K562 (cell line): ENCODE results near the gene MED29. TPM values are rescaled to one million over a fixed set of nuclear protein-coding genes. Genes with fewer than 3 reads are reported as not detected.

Experiments
- ARID1B ChIP-seq: fragments of 450-650 bp; IDR thresholded peaks from 2 replicates; pipeline ENCODE4 v1.6.1; 2016; ENCODE audit warnings: antibody characterized with exemption, mild to moderate bottlenecking, inconsistent platforms
- CXXC5 ChIP-seq: fragments of 250-450 bp; sonication (Bioruptor Pico); IDR thresholded peaks from 2 replicates; pipeline ENCODE4 v1.8.0; 2022; ENCODE audit warnings: inconsistent platforms, mild to moderate bottlenecking, moderate library complexity
- E2F5 ChIP-seq: sonication (generic); formaldehyde crosslinking; IDR thresholded peaks from 2 replicates; pipeline ENCODE4 v1.8.0; 2022; ENCODE audit warnings: mild to moderate bottlenecking, missing genetic modification reagents
- ETV1 ChIP-seq: fragments of 450-650 bp; conservative IDR thresholded peaks from 2 replicates; pipeline ENCODE4 v1.6.1; 2016; ENCODE audit warnings: missing genetic modification characterization, control low read depth, low read depth, missing compliant biosample characterization
- ETV6 ChIP-seq, 3 experiments: fragments of 150-350 bp in 1 of 3; sonication (generic) in 1 of 3; formaldehyde crosslinking in 1 of 3; IDR thresholded peaks; 2 replicates each; pipeline versions ENCODE4 v1.6.1 to v1.8.0; 2014 to 2022; ENCODE audit warnings: borderline replicate concordance in 2 of 3, low read depth in 2 of 3, antibody characterized with exemption in 1 of 3, low read length in 1 of 3, mild to moderate bottlenecking in 1 of 3, missing genetic modification reagents in 1 of 3
- EZH2 ChIP-seq: IDR thresholded peaks from 2 replicates; pipeline ENCODE4 v1.6.1; 2012; ENCODE audit warnings: low read depth, mild to moderate bottlenecking, inconsistent platforms, low read length, borderline replicate concordance
- LCOR ChIP-seq: sonication (generic); formaldehyde crosslinking; IDR thresholded peaks from 2 replicates; pipeline ENCODE4 v1.8.0; 2022; ENCODE audit warnings: mild to moderate bottlenecking, missing genetic modification reagents
- NR1H2 ChIP-seq: sonication (generic); formaldehyde crosslinking; IDR thresholded peaks from 2 replicates; pipeline ENCODE4 v1.4.0; 2020; ENCODE audit warnings: mild to moderate bottlenecking, missing genetic modification reagents
- NR4A1 ChIP-seq, 2 experiments: fragments of 250-450 bp in 1 of 2; fragments of 450-650 bp in 1 of 2; sonication (Bioruptor Pico) in 1 of 2; IDR thresholded peaks; 2 replicates each; pipeline versions ENCODE4 v1.4.0 to v1.6.1; 2016 to 2020; ENCODE audit warnings: mild to moderate bottlenecking in 2 of 2, missing compliant biosample characterization in 1 of 2, missing genetic modification characterization in 1 of 2, moderate library complexity in 1 of 2
- POLR2AphosphoS2 ChIP-seq: IDR thresholded peaks from 2 replicates; pipeline ENCODE4 v1.6.1; 2012; ENCODE audit warnings: low read length, improper control_type of control experiment
- RAD51 ChIP-seq: fragments of 450-650 bp; IDR thresholded peaks from 2 replicates; pipeline ENCODE4 v1.7.1; 2016; ENCODE audit warnings: low read depth, mild to moderate bottlenecking, borderline replicate concordance
- RB1 ChIP-seq: fragments of 450-650 bp; IDR thresholded peaks from 2 replicates; pipeline ENCODE4 v1.6.1; 2017; ENCODE audit warnings: low read depth, mild to moderate bottlenecking
- RCOR1 ChIP-seq, 2 experiments: IDR thresholded peaks; 2 replicates each; pipeline ENCODE4 v1.6.1; 2012; ENCODE audit warnings: low read depth in 2 of 2, low read length in 2 of 2, borderline replicate concordance in 1 of 2, improper control_type of control experiment in 1 of 2
- SMARCA5 ChIP-seq: fragments of 450-650 bp; IDR thresholded peaks from 2 replicates; pipeline ENCODE4 v1.6.1; 2016
- XRCC3 ChIP-seq: fragments of 450-650 bp; IDR thresholded peaks from 2 replicates; pipeline ENCODE4 v1.6.1; 2017; ENCODE audit warnings: mild to moderate bottlenecking, moderate library complexity
- ZBTB33 ChIP-seq: sonication (generic); formaldehyde crosslinking; IDR thresholded peaks from 2 replicates; pipeline ENCODE4 v1.8.1; 2023; ENCODE audit warnings: mild to moderate bottlenecking, missing genetic modification reagents
- ZFP91 ChIP-seq: sonication (generic); formaldehyde crosslinking; IDR thresholded peaks from 2 replicates; pipeline ENCODE4 v1.8.0; 2022; ENCODE audit warnings: mild to moderate bottlenecking, missing genetic modification reagents
- ZNF263 ChIP-seq: sonication (generic); formaldehyde crosslinking; IDR thresholded peaks from 2 replicates; pipeline ENCODE4 v1.8.0; 2022; ENCODE audit warnings: mild to moderate bottlenecking, missing genetic modification reagents, borderline replicate concordance
- ZNF551 ChIP-seq: fragments of 250-450 bp; sonication (Bioruptor Pico); IDR thresholded peaks from 2 replicates; pipeline ENCODE4 v1.5.0; 2021; ENCODE audit warnings: mild to moderate bottlenecking, moderate library complexity
- ZNF79 ChIP-seq: fragments of 250-450 bp; sonication (Bioruptor Pico); IDR thresholded peaks from 2 replicates; pipeline ENCODE4 v1.4.0; 2020; ENCODE audit warnings: low read depth, mild to moderate bottlenecking, moderate library complexity
- polyA plus RNA-seq, 8 experiments: library from polyadenylated mRNA; depleted of rRNA in 4 of 8; stranded (reverse) in 5 of 8; unstranded in 3 of 8; fragments of >200 nt; fragmentation: Nextera tagmentation in 2 of 8; fragmentation: Illumina TruSeq in 1 of 8; extraction: Ambion mirVana in 2 of 8; extraction: Trizol in 1 of 8; gene quantifications; 2 replicates each; pipeline versions ENCODE4 v1.2.1 to v1.2.3, GENCODE V29; 2011 to 2014; ENCODE audit warnings: inconsistent platforms in 1 of 8, missing spikeins in 1 of 8
- total RNA-seq, 7 experiments: library from RNA; depleted of rRNA in 6 of 7; stranded (reverse); fragments of >200 nt in 6 of 7; fragmentation: Illumina TruSeq in 2 of 7; extraction: Trizol in 2 of 7; gene quantifications; 2 replicates each; pipeline versions ENCODE4 v1.2.1 to v1.2.3, GENCODE V29; 2011 to 2021; ENCODE audit warnings: low replicate concordance in 1 of 7
- TF ChIP-seq, protein P1 (sequence below): IDR thresholded peaks from 2 replicates; pipeline ENCODE4 v1.6.1; 2014; ENCODE audit warnings: antibody characterized with exemption
- TF ChIP-seq, protein P2 (sequence below), 2 experiments: IDR thresholded peaks; 2 replicates each; pipeline ENCODE4 v1.6.1; 2011; ENCODE audit warnings: borderline replicate concordance in 1 of 2, control low read depth in 1 of 2, low read depth in 1 of 2, low read length in 1 of 2, mild to moderate bottlenecking in 1 of 2, mixed read lengths in 1 of 2, moderate library complexity in 1 of 2; ENCODE audit not compliant: insufficient read depth in 1 of 2, insufficient read length in 1 of 2, poor library complexity in 1 of 2, severe bottlenecking in 1 of 2; ENCODE audit errors: extremely low read depth in 1 of 2

MED29 gene
- total and polyA plus RNA-seq, 9 of the 15 experiments (the other 6 are each of a cell fraction or from before 2014, with no cell fraction given): 1.8 to 22.6 (median 12.4) TPM

DNA sequence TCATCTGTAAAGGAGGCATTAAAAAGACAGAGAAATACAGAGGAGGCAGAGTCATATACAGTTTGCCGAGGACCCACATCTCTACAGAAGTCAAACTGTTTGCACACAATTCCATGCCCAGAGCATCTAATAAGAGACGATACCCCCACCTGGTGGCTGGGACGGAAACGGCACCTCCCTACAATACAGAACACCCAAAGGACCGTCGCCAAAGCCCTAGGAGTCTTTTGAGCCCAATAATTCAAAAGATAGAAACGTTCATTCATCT, 20.6 kb downstream of the MED29 start (continued):
- TF ChIP-seq RCOR1 (IDR thresholded peaks at IDR 0.05; ENCODE audit: borderline replicate concordance in 1 of 2, low read depth in 2 of 2, low read length in 2 of 2): no peak
- no peak for TF ChIP-seq ZNF79 (CRISPR knock-in tag)
- TF ChIP-seq ETV1 (tag): 0 out of 2 replicates have a peak, but pooled peaks have one; percentile 4
- 0 out of 2 replicates have a peak, but pooled peaks have one; percentile 19 for TF ChIP-seq E2F5 (CRISPR knock-in tag)
- TF ChIP-seq RB1: no peak
- TF ChIP-seq ZFP91 (CRISPR knock-in tag): no peak
- TF ChIP-seq SMARCA5: no peak
- TF ChIP-seq ZNF551 (CRISPR knock-in tag): no peak
- TF ChIP-seq, protein P1, sequence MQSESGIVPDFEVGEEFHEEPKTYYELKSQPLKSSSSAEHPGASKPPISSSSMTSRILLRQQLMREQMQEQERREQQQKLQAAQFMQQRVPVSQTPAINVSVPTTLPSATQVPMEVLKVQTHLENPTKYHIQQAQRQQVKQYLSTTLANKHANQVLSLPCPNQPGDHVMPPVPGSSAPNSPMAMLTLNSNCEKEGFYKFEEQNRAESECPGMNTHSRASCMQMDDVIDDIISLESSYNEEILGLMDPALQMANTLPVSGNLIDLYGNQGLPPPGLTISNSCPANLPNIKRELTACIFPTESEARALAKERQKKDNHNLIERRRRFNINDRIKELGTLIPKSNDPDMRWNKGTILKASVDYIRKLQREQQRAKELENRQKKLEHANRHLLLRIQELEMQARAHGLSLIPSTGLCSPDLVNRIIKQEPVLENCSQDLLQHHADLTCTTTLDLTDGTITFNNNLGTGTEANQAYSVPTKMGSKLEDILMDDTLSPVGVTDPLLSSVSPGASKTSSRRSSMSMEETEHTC: no peak
- no peak for TF ChIP-seq NR4A1 (CRISPR knock-in tag; IDR thresholded peaks at IDR 0.05)
- no peak for TF ChIP-seq NR4A1 (tag; IDR thresholded peaks at IDR 0.05)
- TF ChIP-seq XRCC3: no peak
- TF ChIP-seq ZNF263 (CRISPR knock-in tag): no peak
- no peak for TF ChIP-seq ZBTB33 (CRISPR knock-in tag)
- no peak for TF ChIP-seq CXXC5 (CRISPR knock-in tag)
- no peak for TF ChIP-seq ARID1B
- TF ChIP-seq EZH2: no peak
- no peak for TF ChIP-seq LCOR (CRISPR knock-in tag)
- 0 out of 4 replicates have a peak, but pooled peaks of 1 of the 2 experiments have one; percentile 39 for TF ChIP-seq ETV6 (IDR thresholded peaks at IDR 0.05; ENCODE audit: borderline replicate concordance in 1 of 2, low read depth in 2 of 2, low read length in 1 of 2)
- TF ChIP-seq ETV6 (CRISPR knock-in tag; IDR thresholded peaks at IDR 0.05; ENCODE audit: borderline replicate concordance): no peak
- no peak for TF ChIP-seq RAD51
- TF ChIP-seq POLR2AphosphoS2: no peak
- TF ChIP-seq, protein P2, sequence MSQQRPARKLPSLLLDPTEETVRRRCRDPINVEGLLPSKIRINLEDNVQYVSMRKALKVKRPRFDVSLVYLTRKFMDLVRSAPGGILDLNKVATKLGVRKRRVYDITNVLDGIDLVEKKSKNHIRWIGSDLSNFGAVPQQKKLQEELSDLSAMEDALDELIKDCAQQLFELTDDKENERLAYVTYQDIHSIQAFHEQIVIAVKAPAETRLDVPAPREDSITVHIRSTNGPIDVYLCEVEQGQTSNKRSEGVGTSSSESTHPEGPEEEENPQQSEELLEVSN (IDR thresholded peaks at IDR 0.05; ENCODE audit: borderline replicate concordance in 1 of 2, extremely low read depth in 1 of 2, insufficient read depth in 1 of 2, insufficient read length in 1 of 2, low read depth in 1 of 2, low read length in 1 of 2, poor library complexity in 1 of 2, severe bottlenecking in 1 of 2): no peak
- TF ChIP-seq NR1H2: no peak
